ENCODE results near the gene ANKRD55. TPM values are rescaled to one million over a fixed set of nuclear protein-coding genes. Genes with fewer than 3 reads are reported as not detected.
A peak's percentile ranks its signal among the peaks of the same experiment; 100 is the strongest.

The ANKRD55 gene
- total and polyA plus RNA-seq, 2 donors (not counting 1 experiment from before 2014, with no cell fraction given): 0.07 TPM; not detected in 1

DNA sequence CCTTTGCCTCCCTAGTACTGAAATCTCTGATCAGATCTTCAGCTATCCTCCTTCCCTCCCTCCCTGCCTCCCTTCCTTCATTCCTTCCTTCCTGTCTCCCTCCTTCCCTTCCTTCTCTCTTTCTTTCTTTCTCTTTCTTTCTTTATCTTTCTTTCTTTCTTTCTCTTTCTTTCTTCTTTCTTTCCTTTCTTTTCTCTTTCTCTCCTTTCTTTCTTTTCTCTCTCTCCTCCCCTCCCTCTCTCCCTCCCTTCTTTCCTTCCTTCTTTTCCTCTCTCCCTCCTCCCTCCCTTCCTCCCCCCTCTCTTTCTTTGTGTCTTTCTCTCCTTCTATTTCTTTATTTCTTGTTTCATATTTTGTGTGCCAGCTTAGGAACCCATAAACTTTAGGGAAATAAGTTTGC lies 23.9 kb upstream of the ANKRD55 start:
- no peak overlapping the region for H3K27ac ChIP-seq (ENCODE audit: low read length in 2 of 2)
- H3K4me2 ChIP-seq (replicated peaks; ENCODE audit: low read depth, low read length, poor library complexity, severe bottlenecking): no peak overlapping the region
- intact Hi-C loops (cut with micrococcal nuclease): no loop called here
- H3K27me3 ChIP-seq (replicated peaks in 1 of 4; ENCODE audit: control extremely low read depth in 1 of 4, control insufficient read depth in 3 of 4, insufficient read depth in 4 of 4, low read length in 3 of 4): peaks cover 0 to 5% (median 0%) of the 10 kb centered on the region in 4 experiments
- no peaks in the 10 kb centered on the region for H3K79me2 ChIP-seq (ENCODE audit: control insufficient read depth, insufficient read depth, low read length)
- POLR2A ChIA-PET: no interaction called here
- H4K20me1 ChIP-seq (ENCODE audit: control insufficient read depth, insufficient read depth, low read length, poor library complexity, severe bottlenecking): no peaks in the 10 kb centered on the region
- TF ChIP-seq, protein P1, sequence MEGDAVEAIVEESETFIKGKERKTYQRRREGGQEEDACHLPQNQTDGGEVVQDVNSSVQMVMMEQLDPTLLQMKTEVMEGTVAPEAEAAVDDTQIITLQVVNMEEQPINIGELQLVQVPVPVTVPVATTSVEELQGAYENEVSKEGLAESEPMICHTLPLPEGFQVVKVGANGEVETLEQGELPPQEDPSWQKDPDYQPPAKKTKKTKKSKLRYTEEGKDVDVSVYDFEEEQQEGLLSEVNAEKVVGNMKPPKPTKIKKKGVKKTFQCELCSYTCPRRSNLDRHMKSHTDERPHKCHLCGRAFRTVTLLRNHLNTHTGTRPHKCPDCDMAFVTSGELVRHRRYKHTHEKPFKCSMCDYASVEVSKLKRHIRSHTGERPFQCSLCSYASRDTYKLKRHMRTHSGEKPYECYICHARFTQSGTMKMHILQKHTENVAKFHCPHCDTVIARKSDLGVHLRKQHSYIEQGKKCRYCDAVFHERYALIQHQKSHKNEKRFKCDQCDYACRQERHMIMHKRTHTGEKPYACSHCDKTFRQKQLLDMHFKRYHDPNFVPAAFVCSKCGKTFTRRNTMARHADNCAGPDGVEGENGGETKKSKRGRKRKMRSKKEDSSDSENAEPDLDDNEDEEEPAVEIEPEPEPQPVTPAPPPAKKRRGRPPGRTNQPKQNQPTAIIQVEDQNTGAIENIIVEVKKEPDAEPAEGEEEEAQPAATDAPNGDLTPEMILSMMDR (IDR thresholded peaks at IDR 0.05): peak; percentile 15
- no peak for TF ChIP-seq EZH2 (IDR thresholded peaks at IDR 0.05; ENCODE audit: borderline replicate concordance, insufficient read depth, low read depth, low read length, poor library complexity, severe bottlenecking)
- Mint-ChIP-seq H3K27ac (no peak overlapping the region), H3K4me3 (no peak overlapping the region), H3K9me3 (ENCODE audit: insufficient read depth) (no peaks in the 10 kb centered on the region), H3K4me1 (peaks cover 3% of the 10 kb centered on the region), H3K27me3 (no peaks in the 10 kb centered on the region)
- no peak overlapping the region for H3K9ac ChIP-seq (ENCODE audit: low read length)
- no peak for ATAC-seq (ENCODE audit: low read depth)
- H3K4me3 ChIP-seq (ENCODE audit: control extremely low read depth in 1 of 5, extremely low read depth in 1 of 5, insufficient read depth in 1 of 5, low read depth in 2 of 5, low read length in 4 of 5): no peak overlapping the region
- CTCF ChIA-PET: no interaction called here
- DNase-seq: no peak
- no peaks in the 10 kb centered on the region for H3K4me1 ChIP-seq (ENCODE audit: control insufficient read depth in 2 of 2, insufficient read depth in 2 of 2, low read length in 2 of 2)
- H3K9me3 ChIP-seq (ENCODE audit: control extremely low read depth in 1 of 3, control insufficient read depth in 2 of 3, insufficient read depth in 1 of 3, low read length in 2 of 3): no peaks in the 10 kb centered on the region
- no peaks in the 10 kb centered on the region for H3K36me3 ChIP-seq (replicated peaks in 1 of 2; ENCODE audit: control extremely low read depth in 1 of 2, control insufficient read depth in 1 of 2, extremely low read depth in 1 of 2, insufficient read depth in 2 of 2, low read length in 1 of 2)
- H2AFZ ChIP-seq (ENCODE audit: insufficient read depth, low read depth, low read length, poor library complexity, severe bottlenecking): no peak overlapping the region

DNA sequence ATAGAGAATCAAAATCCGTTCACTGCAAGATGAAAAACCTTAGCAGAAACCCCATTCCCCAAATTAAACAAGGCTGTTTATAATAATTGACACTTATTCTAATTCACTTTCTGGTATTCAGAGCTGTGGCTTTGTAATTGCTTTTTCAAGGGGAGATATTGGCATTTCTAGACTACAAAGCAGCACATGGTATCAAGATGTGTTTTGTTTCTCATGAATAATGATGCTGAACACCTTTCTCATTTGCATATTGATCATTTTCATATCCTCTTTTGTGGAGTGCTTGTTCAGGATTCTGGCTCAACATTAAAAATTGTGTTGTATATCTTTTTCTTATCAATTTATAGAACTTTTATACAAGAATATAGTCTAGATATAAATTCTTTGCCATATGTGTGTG lies 22.4 kb upstream of the ANKRD55 start:
- DNase-seq: no peak
- Histone ChIP-seq H4K20me1 (ENCODE audit: control insufficient read depth, insufficient read depth, low read length, poor library complexity, severe bottlenecking) (no peaks in the 10 kb centered on the region), H2AFZ (ENCODE audit: insufficient read depth, low read depth, low read length, poor library complexity, severe bottlenecking) (no peak overlapping the region), H3K27ac (ENCODE audit: low read length in 2 of 2) (no peak overlapping the region), H3K9ac (ENCODE audit: low read length) (no peak overlapping the region), H3K36me3 (replicated peaks in 1 of 2; ENCODE audit: control extremely low read depth in 1 of 2, control insufficient read depth in 1 of 2, extremely low read depth in 1 of 2, insufficient read depth in 2 of 2, low read length in 1 of 2) (no peaks in the 10 kb centered on the region), H3K4me1 (ENCODE audit: control insufficient read depth in 2 of 2, insufficient read depth in 2 of 2, low read length in 2 of 2) (no peaks in the 10 kb centered on the region), H3K79me2 (ENCODE audit: control insufficient read depth, insufficient read depth, low read length) (no peaks in the 10 kb centered on the region), H3K27me3 (replicated peaks in 1 of 4; ENCODE audit: control extremely low read depth in 1 of 4, control insufficient read depth in 3 of 4, insufficient read depth in 4 of 4, low read length in 3 of 4) (peaks cover 0 to 5% (median 0%) of the 10 kb centered on the region in 4 experiments), H3K4me2 (replicated peaks; ENCODE audit: low read depth, low read length, poor library complexity, severe bottlenecking) (no peak overlapping the region), H3K9me3 (ENCODE audit: control extremely low read depth in 1 of 3, control insufficient read depth in 2 of 3, insufficient read depth in 1 of 3, low read length in 2 of 3) (no peaks in the 10 kb centered on the region), H3K4me3 (ENCODE audit: control extremely low read depth in 1 of 5, extremely low read depth in 1 of 5, insufficient read depth in 1 of 5, low read depth in 2 of 5, low read length in 4 of 5) (no peak overlapping the region)
- Mint-ChIP-seq H3K9me3 (ENCODE audit: insufficient read depth) (no peaks in the 10 kb centered on the region), H3K27me3 (peaks cover 4% of the 10 kb centered on the region), H3K4me3 (no peak overlapping the region), H3K4me1 (peaks cover 3% of the 10 kb centered on the region), H3K27ac (no peak overlapping the region)
- POLR2A ChIA-PET: no interaction called here
- intact Hi-C loops (cut with micrococcal nuclease): no loop called here
- CTCF ChIA-PET: interaction anchor here (0.5 to 1.4 kb wide), 2 partner anchors 10 to 636 kb away, joined by 4 read pairs; no protein-coding TSS in a partner anchor
- WGBS (ENCODE audit: insufficient coverage): no CpG with 5 or more reads among the region's 1 CpG
- TF ChIP-seq EZH2 (IDR thresholded peaks at IDR 0.05; ENCODE audit: borderline replicate concordance, insufficient read depth, low read depth, low read length, poor library complexity, severe bottlenecking): no peak
- TF ChIP-seq, protein P1 (IDR thresholded peaks at IDR 0.05): no peak
- ATAC-seq (ENCODE audit: low read depth): no peak

All from B cell (primary cell).